ENCODE data around the gene PTPRN2. TPM values are rescaled to one million over a fixed set of nuclear protein-coding genes. Genes with fewer than 3 reads are reported as not detected.
A peak's percentile ranks its signal among the peaks of the same experiment; 100 is the strongest.

PTPRN2 gene
- total RNA-seq, 2 donors from 2014 or later: 30.3 to 40.7 TPM

DNA sequence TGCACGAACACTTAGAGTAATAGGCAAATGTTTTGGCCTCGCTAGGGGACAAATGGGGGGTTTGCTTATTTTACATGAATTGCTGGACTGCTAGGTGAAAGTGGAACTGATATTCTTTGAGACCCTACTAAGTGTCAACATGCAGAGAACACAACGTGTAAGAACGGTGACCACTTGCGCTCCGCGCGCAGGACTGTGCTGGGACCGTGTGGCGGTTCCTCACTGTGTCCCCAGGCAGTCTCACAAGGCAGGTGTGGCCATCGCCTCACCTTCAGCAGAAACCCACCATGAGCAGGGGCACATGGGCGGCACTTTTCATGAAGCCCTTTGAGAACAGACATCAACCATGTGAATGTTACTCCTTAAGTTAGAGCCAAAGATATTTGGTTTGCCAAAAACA, 27.2 kb downstream of the PTPRN2 start:
- no peak for DNase-seq
- no peak for ATAC-seq
- intact Hi-C loops (cut with DNase I, micrococcal nuclease): no loop called here

DNA sequence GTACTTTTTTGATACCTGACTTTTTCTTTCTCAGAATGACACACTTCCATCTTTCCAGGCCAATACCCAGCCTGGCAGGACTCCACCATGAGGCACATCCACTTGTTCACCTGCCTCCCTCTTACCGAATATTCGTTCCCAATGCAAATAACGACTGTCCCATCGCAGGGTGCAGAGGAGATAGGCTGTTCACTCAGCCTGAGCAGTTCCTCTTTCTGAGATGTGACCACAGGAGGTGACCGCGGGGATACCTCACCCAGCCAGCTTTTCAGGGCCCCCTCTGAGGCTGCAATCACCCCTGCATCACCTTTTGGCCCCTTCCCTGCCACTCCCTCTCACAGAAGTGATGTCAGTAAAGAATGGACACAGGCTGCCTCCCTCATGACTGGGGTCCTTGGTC, 28.3 kb downstream of the PTPRN2 start:
- no peak for ATAC-seq
- no peak for DNase-seq

DNA sequence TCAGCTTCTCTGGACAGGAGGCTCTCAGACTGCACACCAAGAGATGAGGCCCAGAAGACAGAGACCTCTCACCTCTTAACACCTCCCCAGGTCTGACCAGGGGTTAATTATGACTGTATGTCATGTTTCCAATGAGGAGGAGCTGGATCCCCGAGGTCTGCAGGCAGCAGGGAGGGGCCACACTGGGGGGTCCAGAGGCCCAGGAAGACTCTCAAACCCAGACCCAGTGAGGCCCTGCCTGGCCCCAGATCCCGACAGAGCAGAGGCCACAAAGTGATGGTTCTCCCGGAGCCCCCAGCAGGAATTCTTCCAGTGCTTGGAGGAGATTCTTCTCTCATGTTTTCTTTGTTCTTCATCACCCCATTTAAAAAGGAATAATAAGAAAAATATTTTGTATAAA, 28.8 kb downstream of the PTPRN2 start:
- ATAC-seq (no peak), DNase-seq (no peak)
- intact Hi-C loops (cut with DNase I, micrococcal nuclease): no loop called here

More for the DNA sequence above, 28.3 kb downstream of the PTPRN2 start:
- intact Hi-C loops (cut with DNase I, micrococcal nuclease): no loop called here

DNA sequence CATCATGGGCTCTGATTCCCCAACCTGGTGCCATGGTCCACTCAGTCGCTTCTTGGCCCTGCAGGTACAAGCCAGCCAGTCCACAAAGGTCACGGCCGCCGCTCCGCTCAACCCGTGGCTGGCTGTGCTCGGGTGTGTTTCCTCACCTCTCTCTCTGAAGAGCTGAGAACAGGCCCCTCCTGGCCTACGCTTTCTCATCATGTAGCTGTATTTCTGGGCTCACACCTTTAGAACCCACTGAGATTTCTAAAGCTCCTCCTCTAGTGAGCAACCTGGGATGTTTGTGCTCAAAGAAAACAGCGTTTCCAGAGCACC, 30.2 kb downstream of the PTPRN2 start:
- ATAC-seq: no peak
- DNase-seq: no peak
- intact Hi-C loops (cut with DNase I, micrococcal nuclease): no loop called here

DNA sequence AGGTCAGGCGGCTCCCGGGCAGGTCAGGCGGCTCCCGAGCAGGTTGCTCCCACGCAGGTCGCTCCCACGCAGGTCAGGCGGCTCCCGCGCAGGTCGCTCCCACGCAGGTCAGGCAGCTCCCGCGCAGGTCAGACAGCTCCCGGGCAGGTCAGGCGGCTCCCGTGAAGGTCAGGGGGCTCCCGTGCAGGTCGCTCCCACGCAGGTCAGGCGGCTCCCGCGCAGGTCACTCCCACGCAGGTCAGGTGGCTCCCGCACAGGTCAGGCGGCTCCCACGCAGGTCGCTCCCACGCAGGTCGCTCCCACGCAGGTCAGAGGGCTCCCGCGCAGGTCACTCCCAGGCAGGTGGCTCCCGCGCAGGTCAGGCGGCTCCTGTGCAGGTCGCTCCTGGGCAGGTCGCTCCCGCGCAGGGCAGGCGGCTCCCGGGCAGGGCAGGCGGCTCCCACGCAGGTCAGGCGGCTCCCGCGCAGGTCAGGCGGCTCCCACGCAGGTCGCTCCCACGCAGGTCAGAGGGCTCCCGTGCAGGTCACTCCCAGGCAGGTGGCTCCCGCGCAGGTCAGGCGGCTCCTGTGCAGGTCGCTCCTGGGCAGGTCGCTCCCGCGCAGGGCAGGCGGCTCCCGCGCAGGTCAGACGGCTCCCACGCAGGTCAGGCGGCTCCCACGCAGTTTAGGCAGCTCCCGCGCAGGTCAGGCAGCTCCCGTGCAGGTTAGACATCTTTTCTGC, 30.7 kb downstream of the PTPRN2 start:
- DNase-seq: no peak
- no peak for ATAC-seq
- intact Hi-C loops (cut with DNase I, micrococcal nuclease): no loop called here

DNA sequence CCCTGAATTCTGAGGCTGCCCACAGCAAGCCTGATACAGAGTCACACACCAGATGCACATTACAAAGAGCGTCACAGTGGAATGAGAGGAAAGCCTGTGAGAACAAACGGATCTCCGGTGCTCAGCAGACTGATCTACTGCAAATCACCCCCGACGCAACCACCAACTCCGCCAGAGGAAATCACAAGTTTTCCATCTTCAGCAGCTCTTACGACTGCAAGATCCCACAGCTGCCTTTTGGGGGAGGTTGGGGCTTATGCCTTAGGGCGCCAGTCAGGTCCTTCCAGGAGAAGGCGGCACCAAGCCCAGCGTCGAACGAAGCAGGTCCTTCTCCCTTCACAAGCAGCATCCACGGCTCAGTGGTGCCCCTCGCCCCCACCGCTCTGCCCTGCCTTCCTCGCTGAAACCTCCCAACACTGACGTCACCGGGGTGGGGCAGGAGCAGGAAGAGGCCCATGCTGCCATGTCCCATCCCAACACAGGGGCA, 32.5 kb downstream of the PTPRN2 start:
- ATAC-seq (no peak), DNase-seq (no peak)

DNA sequence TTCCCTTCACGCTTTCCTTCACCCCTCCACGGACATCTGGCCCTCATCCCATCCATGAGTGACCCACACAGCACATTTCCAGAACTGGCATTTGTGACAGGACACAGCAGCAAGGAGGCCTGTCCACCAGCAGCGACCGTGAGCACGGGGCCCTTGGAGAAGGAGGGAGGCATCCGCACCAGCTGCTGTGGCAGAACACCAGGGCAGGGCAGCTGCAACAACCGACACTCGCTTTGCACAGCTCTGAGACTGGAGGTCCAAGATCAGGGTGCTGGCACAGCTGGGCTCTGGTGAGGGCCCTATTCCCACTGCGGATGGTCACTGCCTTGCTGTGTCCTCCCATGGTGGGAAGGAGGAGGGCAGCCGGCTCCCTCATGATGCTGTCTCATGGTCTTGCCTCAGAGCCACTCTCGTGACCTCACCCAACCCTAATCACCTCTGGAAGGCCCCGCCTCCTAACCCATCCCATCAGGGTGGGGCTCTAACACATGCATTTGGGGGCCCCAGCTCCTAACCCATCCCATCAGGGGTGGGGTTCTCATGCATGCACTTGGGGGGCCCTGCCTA, 36.7 kb downstream of the PTPRN2 start:
- intact Hi-C loops (cut with DNase I, micrococcal nuclease): no loop called here
- DNase-seq: no peak
- ATAC-seq: no peak

More for the DNA sequence above, 32.5 kb downstream of the PTPRN2 start:
- intact Hi-C loops (cut with DNase I, micrococcal nuclease): no loop called here

DNA sequence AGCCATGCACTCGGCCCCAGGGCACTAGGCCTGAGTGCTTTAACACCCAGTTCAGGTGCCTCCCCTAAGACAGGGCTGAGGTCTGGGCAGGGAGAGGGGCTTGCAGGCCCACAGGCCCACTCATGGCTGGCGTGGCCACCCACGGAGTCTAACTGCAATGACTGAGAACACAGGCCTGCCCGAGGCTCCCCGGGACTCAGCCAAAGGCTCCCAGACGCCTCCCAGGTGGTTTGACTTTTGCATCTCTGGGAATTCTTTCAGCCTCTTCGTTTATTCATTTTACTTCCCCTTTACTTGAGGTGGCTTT, 37.3 kb downstream of the PTPRN2 start:
- DNase-seq (no peak), ATAC-seq (no peak)
- intact Hi-C loops (cut with DNase I, micrococcal nuclease): no loop called here

DNA sequence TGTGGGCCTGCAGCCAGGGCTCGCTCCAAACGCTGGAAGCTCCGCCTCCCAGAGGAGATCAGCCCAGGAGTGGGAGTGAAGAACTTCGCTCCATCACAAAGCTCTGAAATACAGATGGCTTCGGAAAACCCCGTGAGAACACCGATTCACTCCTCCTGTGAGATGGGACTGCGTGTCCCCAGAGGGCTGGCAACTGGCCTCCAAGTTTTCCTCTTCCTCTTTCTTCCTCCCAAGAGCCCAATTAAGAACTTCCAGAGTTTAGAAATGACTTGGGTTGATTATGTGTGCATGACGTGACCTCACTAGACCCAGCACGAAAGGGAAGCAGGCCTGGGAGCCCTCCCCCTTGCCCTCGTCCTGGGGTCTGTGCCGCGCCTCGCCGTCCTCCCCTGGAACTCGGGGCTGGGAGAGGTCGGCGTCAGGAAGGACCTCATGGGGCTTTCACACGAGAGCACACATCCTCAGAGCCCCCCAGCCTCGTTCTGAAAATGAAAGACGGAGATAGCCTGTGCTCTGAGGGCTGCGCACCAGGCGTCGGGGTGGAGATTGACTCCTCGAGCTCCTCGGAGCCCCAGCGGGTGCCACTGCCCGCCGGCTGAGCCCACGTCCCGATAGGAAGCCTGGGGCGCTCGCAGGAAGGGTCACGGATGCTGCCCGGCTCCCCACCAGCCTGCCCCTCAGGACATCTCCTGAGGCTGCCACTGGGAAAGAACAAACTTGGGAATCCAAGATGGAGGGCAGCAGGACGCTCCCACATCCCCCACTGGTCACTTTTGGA, 37.8 kb downstream of the PTPRN2 start:
- intact Hi-C loops (cut with DNase I, micrococcal nuclease): no loop called here
- DNase-seq: peak in 1 of 2 donors; percentile 37
- peak; percentile 84 for ATAC-seq

DNA sequence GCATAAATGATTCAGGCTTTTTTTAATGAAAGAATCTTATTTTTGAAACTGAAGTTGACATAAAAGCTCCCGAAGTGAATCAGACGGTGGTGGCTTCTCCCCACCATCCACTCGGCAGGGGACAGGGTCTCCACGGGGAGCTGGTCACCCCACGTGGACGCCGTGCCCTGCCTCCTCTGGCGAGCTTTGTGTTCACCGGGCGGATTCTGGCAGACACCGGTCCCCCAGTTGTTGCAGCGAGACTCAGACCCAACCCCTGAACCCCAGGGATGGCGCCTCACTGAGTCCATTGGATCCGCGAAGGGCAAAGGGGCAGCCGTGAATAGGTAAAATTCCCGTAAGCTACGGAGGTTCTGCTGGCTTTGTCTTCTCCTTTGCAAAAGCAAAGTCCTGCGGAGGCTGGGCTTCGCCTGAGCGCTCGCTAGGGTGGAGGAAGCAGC, 38.4 kb downstream of the PTPRN2 start:
- intact Hi-C loops (cut with DNase I, micrococcal nuclease): no loop called here
- no peak for DNase-seq
- no peak for ATAC-seq

DNA sequence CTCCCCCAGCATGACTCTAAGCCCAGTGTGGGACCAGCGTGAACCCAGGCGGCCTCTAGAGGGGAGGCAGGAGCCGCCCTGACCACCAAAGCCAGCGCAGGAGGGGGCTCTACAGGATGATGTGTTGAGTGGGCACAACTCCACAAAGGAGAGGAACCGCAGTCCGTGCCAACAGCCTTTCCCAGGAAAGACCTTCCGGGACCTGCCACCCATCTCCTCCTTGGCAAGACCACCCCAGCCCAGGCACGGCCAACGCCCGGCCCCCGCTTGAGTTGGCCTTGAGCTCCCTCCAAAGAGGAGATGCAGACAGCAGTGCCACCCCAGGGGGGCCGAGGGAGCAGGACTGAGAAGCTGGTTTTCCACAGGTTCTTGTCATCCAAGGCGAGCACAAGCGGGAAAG, 38.9 kb downstream of the PTPRN2 start:
- ATAC-seq (no peak), DNase-seq (no peak)
- intact Hi-C loops (cut with DNase I, micrococcal nuclease): no loop called here

DNA sequence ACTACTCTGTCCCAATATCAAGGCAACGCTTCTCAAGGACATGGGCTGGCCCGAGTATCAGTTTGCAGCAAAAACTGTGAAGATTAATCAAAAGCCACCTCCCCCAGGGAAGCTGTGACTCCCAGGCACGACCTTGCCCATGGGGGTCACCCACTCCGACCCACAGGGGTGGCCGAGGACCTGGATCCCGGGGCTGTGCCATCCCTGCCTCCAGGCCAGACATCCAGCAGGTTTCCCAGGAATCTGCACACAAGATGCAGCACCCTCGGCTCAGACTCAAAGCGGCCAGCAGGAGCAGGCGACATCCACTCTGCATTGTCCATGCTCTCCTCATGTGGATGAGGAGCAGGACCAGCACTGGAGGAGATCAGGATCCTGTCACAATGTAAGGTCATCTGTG, 39.8 kb downstream of the PTPRN2 start:
- ATAC-seq: no peak

DNA sequence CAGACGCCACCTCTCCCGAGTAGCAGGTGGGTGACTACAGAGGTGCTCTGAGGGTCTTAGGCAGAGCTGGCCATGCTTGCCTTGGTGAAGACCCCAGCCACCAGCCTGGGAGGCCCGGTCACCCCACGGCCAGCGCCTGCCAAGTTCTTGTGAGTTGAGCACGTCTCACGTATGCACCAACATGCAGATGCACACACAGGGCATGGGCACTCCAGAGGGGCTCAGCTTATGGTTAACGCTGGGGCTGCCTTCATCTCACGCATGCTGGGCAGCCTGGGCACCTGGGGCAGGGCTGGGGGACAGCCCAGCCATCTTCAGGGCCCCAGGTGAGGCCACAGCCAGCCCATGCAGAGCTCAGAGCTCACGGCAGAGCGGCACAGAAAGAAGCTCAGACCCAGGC, 41.0 kb downstream of the PTPRN2 start:
- no peak for DNase-seq
- intact Hi-C loops (cut with DNase I, micrococcal nuclease): no loop called here
- ATAC-seq: no peak

More for the DNA sequence above, 39.8 kb downstream of the PTPRN2 start:
- intact Hi-C loops (cut with DNase I, micrococcal nuclease): no loop called here
- DNase-seq: no peak

DNA sequence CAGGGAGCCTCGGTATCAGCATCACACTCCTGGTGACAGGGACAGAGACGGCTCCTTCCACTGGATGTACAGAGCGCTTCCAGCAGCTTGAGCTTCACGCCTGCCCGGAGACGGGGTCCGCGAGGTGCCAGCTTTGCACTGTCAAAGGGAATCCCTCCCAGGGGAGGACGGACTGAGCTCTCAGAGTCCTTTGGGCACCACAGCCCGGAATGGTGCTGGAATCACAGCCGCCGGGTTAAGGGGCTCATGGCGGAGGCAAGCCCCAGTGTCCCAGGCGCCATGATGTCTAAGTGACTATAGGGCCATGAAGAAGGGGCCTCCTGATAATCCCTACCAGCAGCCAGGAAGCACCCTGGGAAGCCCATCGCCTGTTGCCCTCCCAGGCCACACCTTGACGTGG, 41.4 kb downstream of the PTPRN2 start:
- ATAC-seq (no peak), DNase-seq (no peak)
- intact Hi-C loops (cut with DNase I, micrococcal nuclease): no loop called here

DNA sequence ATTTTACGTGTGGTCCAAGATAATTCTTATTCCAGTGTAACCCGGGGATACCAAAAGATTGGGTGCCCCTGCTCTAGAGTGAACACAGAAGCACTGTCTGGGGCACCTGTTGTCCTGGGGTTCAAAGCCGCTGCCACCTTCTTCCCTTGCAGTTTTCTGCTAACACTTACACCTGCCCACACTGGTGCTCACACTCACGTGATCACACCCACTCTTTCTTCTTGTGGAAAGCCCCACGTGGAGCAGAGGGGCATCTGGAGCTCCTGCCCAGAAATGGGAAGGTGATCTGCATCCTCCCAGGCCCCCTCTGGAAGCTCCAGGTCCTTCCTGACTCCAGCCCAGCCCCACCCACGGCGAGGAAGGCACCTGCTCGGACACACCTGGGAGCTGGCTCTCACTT, 42.9 kb downstream of the PTPRN2 start:
- intact Hi-C loops (cut with DNase I, micrococcal nuclease): no loop called here
- ATAC-seq: no peak
- no peak for DNase-seq

DNA sequence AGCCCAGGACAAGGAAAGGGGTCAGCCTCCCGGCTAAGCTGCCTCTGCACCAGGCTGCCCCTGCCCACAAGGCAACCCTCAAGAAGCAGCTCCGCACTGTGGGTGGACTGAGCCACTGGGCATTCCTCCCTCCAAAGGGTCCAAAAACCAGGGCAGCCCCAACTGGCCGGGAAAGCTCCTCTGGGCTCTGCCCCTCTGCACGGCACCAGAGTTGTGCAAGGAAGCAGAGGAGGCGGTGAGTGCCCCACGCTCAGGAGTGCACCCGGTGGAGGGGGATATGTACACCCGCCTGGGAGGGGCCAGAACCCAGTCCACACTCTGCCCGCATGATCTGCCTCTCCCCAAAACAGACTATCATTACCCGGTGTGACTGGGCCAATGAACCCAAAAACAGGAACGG, 43.8 kb downstream of the PTPRN2 start:
- intact Hi-C loops (cut with DNase I, micrococcal nuclease): no loop called here
- DNase-seq (no peak), ATAC-seq (no peak)

DNA sequence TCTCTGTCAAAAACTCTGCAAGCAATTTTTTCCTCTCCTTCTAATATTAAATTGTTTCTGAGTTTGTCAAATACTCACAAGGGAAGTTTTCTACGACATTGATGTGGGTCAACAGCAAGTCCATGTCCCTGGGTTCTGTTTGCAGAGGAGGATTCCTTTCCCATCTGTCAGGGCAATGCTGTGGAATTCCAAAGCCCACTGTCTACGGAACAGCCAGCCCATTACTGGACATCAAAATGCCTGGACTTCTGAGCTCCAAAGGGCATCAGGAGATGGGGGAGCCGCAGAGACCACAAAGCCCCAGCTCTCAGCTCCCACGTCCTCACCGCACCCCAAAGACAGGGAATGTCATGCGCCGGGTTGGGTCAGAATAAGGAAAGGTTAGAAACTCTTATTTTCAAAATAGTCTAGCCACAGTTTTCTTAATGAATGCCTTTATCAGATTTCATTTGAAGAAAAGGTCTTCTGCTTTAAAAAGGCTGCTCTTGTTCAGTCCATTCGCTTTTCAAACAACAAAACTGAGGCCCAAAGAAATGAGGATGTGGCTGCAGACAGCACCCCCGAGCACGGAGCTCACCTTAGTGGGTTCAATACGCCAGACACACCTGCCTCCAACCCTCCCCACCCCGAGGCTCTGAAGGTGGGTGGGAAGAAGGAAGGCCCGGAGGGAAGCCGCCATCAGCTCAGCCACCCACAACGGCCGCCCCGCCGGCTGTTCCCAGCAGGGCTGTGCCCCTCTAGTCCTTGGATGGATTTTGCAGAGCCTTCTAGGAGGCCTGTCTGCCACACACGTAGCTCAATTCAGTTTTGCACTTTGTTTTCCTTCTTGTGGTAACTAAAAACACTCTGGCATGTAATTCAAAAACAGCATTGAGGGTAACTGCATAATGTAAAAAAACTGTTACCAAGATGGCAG, 44.7 kb downstream of the PTPRN2 start:
- ATAC-seq (no peak), DNase-seq (no peak)
- intact Hi-C loops (cut with DNase I, micrococcal nuclease): no loop called here

DNA sequence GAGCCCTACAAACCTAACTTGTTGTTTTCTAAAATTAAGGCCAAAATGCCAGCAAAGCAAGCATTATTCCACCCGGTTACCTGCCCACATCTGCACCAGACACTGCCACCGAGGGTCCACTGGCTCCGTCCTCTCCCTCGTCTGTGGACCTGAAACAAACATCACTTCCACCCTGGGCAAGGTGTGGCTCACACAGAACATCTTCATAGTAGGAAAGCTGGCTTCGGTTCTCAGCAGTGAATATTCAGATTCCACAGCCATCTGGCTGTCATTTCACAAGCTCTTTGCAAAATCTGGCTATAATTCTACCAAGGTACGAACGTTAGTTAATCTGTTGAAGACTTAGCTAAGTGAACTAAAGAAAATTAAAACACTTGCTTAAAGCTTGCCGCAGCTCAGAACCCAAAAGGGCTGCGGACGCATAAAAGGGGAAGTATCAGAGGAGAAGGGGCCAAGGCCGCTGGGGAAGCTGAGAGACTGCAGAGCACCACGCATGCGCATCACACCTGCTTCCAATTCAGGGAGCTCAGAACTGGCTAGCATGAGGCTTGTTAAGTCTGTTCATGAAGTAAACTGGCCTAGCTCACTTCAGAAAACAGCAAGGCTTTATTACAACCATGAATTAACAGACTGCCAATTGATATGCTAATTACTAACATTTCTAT, 46.1 kb downstream of the PTPRN2 start:
- intact Hi-C loops (cut with DNase I, micrococcal nuclease): no loop called here
- DNase-seq (peak in 1 of 2 donors; percentile 42), ATAC-seq (no peak)

DNA sequence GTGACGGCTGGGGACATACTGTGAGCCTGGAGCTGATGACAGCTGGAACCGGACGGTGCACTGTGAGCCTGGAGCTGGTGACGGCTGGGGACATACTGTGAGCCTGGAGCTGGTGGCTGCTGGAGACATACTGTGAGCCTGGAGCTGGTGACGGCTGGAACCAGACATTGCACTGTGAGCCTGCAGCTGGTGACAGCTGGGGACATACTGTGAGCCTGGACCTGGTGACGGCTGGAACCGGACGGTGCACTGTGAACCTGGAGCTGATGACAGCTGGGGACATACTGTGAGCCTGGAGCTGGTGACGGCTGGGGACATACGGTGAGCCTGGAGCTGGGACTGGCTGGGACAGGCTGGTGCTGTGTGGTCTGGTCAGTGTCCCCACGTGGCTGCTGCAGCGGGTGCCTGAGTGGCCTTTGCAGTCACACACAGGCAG, 47.9 kb downstream of the PTPRN2 start:
- ATAC-seq (no peak), DNase-seq (no peak)
- intact Hi-C loops (cut with DNase I, micrococcal nuclease): no loop called here
